ENCODE data around the gene WDR6. TPM values are rescaled to one million over a fixed set of nuclear protein-coding genes. Genes with fewer than 3 reads are reported as not detected.

WDR6 gene
- total and polyA plus RNA-seq, 4 donors: 29.4 to 50.9 (median 47.0) TPM

DNA sequence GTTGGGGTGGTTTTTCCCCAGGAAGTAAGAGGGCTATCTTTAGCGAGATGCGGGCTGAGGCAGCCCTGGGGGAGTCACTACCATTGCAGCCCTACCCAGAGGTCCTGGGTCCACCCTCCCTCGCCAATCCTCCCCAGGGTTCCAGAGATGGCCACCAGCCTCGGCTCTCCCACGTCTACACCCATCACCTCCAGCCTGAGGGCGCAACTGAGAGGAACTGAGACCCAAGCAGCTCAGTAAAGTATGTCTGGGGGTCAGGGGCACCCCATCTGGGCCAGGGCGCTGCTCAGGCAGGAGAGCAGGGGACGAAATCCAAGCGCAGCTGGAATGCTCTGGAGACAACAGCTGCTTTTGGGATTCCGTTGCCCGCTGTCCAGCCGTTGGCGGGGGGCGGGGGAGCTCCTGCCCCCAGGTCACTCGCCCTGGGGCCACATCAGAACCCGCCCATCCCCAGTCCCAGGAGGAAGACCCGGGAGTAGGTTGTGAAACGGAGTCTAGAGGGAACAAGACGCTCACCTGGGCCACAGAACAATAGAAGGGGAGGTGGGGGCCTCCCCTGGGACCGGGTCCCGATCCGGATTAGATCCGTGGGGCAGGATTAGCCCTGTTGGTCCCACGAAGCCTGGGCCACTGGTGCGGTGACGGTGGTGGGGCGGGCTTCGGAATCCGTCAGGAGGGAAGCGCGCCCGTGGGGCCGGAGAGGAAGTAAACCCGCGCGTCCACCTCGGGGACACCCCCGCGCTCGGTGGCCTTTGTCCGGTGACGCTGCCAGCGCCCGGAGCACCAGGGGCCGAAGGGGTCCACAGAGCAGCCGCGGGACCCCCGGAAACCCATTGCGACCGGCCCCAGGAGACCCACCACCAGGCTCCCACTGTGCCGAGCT lies 13.4 kb downstream of the WDR6 start:
- Histone ChIP-seq H3K36me3 (ENCODE audit: control insufficient read depth in 4 of 4, insufficient read depth in 3 of 4, low read depth in 1 of 4, low read length in 3 of 4) (peaks cover 0 to 29% (median 22%) of the 10 kb centered on the region in 4 donors), H3K4me3 (ENCODE audit: low read depth in 1 of 3, low read length in 3 of 3) (peak overlapping the region; percentile 58 to 92 (median 70)), H3K9ac (ENCODE audit: low read depth in 1 of 2, low read length in 2 of 2) (peak overlapping the region; percentile 46 to 96), H3K4me1 (ENCODE audit: control insufficient read depth in 4 of 4, insufficient read depth in 4 of 4, low read length in 3 of 4) (peaks cover 15 to 52% (median 40%) of the 10 kb centered on the region in 4 donors), H3K9me3 (ENCODE audit: control insufficient read depth in 4 of 4, low read length in 3 of 4) (no peaks in the 10 kb centered on the region), H3K27me3 (ENCODE audit: control insufficient read depth in 4 of 4, insufficient read depth in 4 of 4, low read length in 3 of 4) (no peaks in the 10 kb centered on the region), H3K27ac (ENCODE audit: low read depth in 1 of 2, low read length in 2 of 2) (peak overlapping the region; percentile 97 to 99)
- TF ChIP-seq YY1 (IDR thresholded peaks at IDR 0.05) (no peak), NR2F2 (IDR thresholded peaks at IDR 0.05) (peak; percentile 15), SP1 (IDR thresholded peaks at IDR 0.05) (no peak)
- DNase-seq (ENCODE audit: low spot score): peak; percentile 62
- 1% methylated on average over 51 of the region's 51 CpGs for WGBS

DNA sequence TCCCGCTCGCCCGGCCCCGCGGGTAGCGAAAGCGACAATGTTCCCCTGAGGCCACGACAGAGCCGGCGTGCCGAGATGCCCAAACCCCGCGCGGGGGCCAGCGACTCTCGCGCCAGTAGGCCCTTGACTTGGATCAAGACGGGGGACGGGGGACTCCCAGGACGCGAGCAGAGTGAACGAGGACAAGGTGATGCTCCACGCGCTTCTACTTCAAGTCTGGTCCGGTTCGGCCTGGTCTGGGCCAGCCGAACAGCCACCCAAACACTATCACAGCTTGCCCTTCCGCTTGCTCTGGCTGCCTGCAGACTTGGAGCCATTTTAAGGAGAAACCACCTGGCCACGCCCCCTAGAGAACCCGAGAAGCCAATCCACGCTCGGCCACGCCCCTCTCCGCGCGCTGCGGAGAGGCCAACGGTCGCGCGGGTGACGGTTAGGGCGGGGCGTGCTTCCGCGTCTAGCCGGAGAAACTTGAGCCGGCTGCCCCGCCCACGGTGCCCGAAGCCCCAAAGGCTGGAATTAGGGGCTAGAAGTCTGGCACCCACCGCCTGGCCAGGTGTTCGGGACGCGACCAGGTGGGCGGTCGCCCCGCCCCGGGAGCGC lies 14.1 kb downstream of the WDR6 start:
- WGBS: under 1% methylated on average over 60 of the region's 60 CpGs
- Histone ChIP-seq H3K36me3 (ENCODE audit: control insufficient read depth in 4 of 4, insufficient read depth in 3 of 4, low read depth in 1 of 4, low read length in 3 of 4) (peaks cover 0 to 27% (median 20%) of the 10 kb centered on the region in 4 donors), H3K27me3 (ENCODE audit: control insufficient read depth in 4 of 4, insufficient read depth in 4 of 4, low read length in 3 of 4) (no peaks in the 10 kb centered on the region), H3K4me1 (ENCODE audit: control insufficient read depth in 4 of 4, insufficient read depth in 4 of 4, low read length in 3 of 4) (peaks cover 15 to 52% (median 41%) of the 10 kb centered on the region in 4 donors), H3K9me3 (ENCODE audit: control insufficient read depth in 4 of 4, low read length in 3 of 4) (no peaks in the 10 kb centered on the region), H3K9ac (ENCODE audit: low read depth in 1 of 2, low read length in 2 of 2) (peak overlapping the region; percentile 40 to 96), H3K4me3 (ENCODE audit: low read depth in 1 of 3, low read length in 3 of 3) (peak overlapping the region; percentile 85 to 95 (median 92)), H3K27ac (ENCODE audit: low read depth in 1 of 2, low read length in 2 of 2) (peak overlapping the region; percentile 97 to 99)
- peak; percentile 79 for TF ChIP-seq SP1 (IDR thresholded peaks at IDR 0.05)
- TF ChIP-seq RAD21 (IDR thresholded peaks at IDR 0.05): peak in 1 of 2 donors; percentile 19
- TF ChIP-seq RXRA (IDR thresholded peaks at IDR 0.05): peak; percentile 74 to 77
- TF ChIP-seq EGR1 (IDR thresholded peaks at IDR 0.05; ENCODE audit: low read depth in 2 of 2): peak in 1 of 2 donors; percentile 11
- no peak for TF ChIP-seq HNF4G (IDR thresholded peaks at IDR 0.05)
- TF ChIP-seq, protein P1, sequence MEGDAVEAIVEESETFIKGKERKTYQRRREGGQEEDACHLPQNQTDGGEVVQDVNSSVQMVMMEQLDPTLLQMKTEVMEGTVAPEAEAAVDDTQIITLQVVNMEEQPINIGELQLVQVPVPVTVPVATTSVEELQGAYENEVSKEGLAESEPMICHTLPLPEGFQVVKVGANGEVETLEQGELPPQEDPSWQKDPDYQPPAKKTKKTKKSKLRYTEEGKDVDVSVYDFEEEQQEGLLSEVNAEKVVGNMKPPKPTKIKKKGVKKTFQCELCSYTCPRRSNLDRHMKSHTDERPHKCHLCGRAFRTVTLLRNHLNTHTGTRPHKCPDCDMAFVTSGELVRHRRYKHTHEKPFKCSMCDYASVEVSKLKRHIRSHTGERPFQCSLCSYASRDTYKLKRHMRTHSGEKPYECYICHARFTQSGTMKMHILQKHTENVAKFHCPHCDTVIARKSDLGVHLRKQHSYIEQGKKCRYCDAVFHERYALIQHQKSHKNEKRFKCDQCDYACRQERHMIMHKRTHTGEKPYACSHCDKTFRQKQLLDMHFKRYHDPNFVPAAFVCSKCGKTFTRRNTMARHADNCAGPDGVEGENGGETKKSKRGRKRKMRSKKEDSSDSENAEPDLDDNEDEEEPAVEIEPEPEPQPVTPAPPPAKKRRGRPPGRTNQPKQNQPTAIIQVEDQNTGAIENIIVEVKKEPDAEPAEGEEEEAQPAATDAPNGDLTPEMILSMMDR (IDR thresholded peaks at IDR 0.05; ENCODE audit: low read depth, low read length, missing input control): no peak
- TF ChIP-seq HNF4A (conservative IDR thresholded peaks at IDR 0.05): peak; percentile 17 to 19
- peak; percentile 99 for TF ChIP-seq YY1 (IDR thresholded peaks at IDR 0.05)
- peak in 1 of 2 donors; percentile 62 for TF ChIP-seq GABPA (IDR thresholded peaks at IDR 0.05 in 1 of 2, conservative IDR thresholded peaks at IDR 0.05 in 1 of 2)
- peak; percentile 18 for TF ChIP-seq NR2F2 (IDR thresholded peaks at IDR 0.05)
- TF ChIP-seq JUND (IDR thresholded peaks at IDR 0.05): no peak
- TF ChIP-seq, protein P2, sequence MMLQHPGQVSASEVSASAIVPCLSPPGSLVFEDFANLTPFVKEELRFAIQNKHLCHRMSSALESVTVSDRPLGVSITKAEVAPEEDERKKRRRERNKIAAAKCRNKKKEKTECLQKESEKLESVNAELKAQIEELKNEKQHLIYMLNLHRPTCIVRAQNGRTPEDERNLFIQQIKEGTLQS (IDR thresholded peaks at IDR 0.05): no peak
- no peak for TF ChIP-seq FOXA2 (IDR thresholded peaks at IDR 0.05)
- TF ChIP-seq TAF1 (conservative IDR thresholded peaks at IDR 0.05): peak; percentile 95
- TF ChIP-seq ZBTB33 (IDR thresholded peaks at IDR 0.05): no peak
- no peak for TF ChIP-seq FOXA1 (IDR thresholded peaks at IDR 0.05)
- peak; percentile 79 for TF ChIP-seq REST (IDR thresholded peaks at IDR 0.05)
- TF ChIP-seq MAX (IDR thresholded peaks at IDR 0.05): no peak
- peak; percentile 99 for DNase-seq (ENCODE audit: low spot score)

Measured in liver (tissue), 9 donors.